Measurements from ENCODE around the gene LRRC37A. TPM values are rescaled to one million over a fixed set of nuclear protein-coding genes. Genes with fewer than 3 reads are reported as not detected.
"Not testable (repeated sequence)": the region's sequence is repeated elsewhere in the genome, so short reads cannot be mapped to it uniquely, and the experiment has no call there.

Gene LRRC37A
- polyA plus RNA-seq, 3 donors from 2014 or later, result 0.15 to 0.69 (median 0.28) TPM

DNA sequence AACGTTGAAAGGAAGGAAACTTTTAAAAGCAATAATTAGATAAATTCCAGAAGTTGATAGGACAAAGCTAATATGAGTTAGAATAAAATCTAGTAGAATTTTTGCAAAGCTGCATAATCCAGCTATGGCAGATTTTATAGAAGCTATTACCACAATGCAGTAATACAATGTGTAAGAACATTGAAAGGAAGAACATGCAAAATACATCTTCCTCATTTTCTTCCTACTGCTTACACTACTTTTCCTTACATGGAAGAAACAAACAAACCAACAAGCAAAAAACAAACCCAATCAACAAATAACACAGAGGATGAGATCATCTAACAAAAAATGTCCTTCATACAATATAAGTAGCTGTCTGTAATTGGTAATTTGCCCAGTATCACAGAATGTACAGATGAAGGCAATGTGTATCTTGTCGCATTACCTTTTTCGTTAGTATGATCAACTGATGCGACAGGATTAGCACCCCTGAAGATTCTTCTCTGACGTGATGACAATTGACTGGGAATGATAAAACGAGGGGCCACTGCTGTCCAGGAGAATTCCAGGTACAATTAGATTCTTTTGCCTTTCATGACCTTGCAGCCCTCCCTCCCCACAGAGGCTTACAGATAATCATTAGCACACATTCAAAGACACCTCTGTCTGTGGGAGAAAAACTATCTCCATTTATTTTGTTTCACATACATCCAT is 21.2 kb upstream of the LRRC37A start:
- H3K4me1 Mint-ChIP-seq, result no peaks in the 10 kb centered on the region
- H3K27ac Mint-ChIP-seq, result no peak overlapping the region
- no peaks in the 10 kb centered on the region for H3K9me3 Mint-ChIP-seq
- peaks cover 0 to 9% (median 3%) of the 10 kb centered on the region in 3 donors for H3K27me3 Mint-ChIP-seq (ENCODE audit: low read depth in 3 of 3)
- no peaks in the 10 kb centered on the region for H3K36me3 Mint-ChIP-seq
- no peak for DNase-seq
- H3K4me3 Mint-ChIP-seq, result no peak overlapping the region

DNA sequence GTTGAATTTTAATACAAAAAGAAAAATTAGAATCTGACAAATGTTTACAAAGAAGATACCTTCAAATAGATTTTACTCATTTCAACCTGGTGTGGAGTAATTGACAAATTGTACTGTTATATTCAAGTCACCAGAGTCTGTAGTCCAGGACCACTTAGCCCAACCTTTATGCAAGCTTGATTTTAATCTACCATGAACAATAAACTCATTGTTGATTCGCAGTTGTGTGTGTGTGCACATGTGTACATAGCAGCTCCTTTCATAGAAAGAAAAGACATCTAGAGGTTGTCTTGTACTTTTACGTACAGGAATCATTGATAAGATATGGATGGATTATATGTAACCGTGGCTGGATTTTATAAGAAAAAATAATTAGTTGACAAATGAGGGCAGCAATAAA is 20.7 kb upstream of the LRRC37A start:
- Mint-ChIP-seq H3K36me3 (no peaks in the 10 kb centered on the region), H3K9me3 (no peaks in the 10 kb centered on the region), H3K27me3 (ENCODE audit: low read depth in 3 of 3) (peaks cover 0 to 9% (median 3%) of the 10 kb centered on the region in 3 donors), H3K4me3 (no peak overlapping the region), H3K4me1 (no peaks in the 10 kb centered on the region), H3K27ac (no peak overlapping the region)
- DNase-seq, result no peak

- DNase-seq; H3K27me3 Mint-ChIP-seq (ENCODE audit: low read depth in 3 of 3); H3K27ac Mint-ChIP-seq; H3K9me3 Mint-ChIP-seq; H3K4me3 Mint-ChIP-seq; H3K36me3 Mint-ChIP-seq; H3K4me1 Mint-ChIP-seq: not testable (repeated sequence)
Observed at GRCh38 chr17:46276728-46277479, 18.0 kb upstream of the LRRC37A start.

DNA sequence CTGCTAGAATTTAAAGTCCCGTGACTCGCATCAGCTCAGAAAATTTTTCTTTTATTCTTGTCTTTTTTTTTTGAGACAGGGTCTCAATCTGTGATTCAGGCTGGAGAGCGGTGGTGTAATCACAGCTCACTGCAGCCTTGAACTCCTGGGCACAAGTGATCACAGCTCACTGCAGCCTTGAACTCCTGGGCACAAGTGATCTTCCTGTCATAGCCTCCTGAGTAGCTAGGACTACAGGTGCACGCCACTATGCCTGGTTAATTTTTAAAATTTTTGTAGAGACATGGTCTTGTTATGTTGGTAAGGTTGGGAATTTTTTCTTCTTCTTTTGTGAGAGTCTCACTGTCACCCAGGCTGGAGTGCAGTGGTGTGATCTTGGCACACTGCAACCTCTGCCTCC is 13.6 kb upstream of the LRRC37A start:
- not testable (repeated sequence) for H3K4me3 Mint-ChIP-seq; DNase-seq; H3K9me3 Mint-ChIP-seq; H3K4me1 Mint-ChIP-seq; H3K27ac Mint-ChIP-seq; H3K36me3 Mint-ChIP-seq; H3K27me3 Mint-ChIP-seq (ENCODE audit: low read depth in 3 of 3)

DNA sequence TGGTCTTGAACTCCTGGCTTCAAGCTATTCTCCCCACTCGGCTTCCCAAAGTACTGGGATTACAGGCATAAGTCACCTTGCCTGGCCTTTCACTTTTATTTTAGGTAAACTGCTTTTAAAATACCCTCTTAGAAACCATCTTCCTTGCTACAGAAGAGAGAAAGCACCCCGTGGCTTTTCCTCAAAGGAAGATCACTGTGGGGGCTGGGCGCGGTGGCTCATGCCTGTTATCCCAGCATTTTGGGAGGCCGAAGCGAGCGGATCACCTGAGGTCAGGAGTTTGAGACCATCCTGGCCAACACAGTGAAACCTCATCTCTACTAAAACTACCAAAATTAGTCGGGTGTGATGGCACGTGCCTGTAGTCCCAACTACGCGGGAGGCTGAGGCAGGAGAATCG is 12.3 kb upstream of the LRRC37A start:
- not testable (repeated sequence) for H3K27ac Mint-ChIP-seq; DNase-seq; H3K4me1 Mint-ChIP-seq; H3K9me3 Mint-ChIP-seq; H3K4me3 Mint-ChIP-seq; H3K27me3 Mint-ChIP-seq (ENCODE audit: low read depth in 3 of 3); H3K36me3 Mint-ChIP-seq

DNA sequence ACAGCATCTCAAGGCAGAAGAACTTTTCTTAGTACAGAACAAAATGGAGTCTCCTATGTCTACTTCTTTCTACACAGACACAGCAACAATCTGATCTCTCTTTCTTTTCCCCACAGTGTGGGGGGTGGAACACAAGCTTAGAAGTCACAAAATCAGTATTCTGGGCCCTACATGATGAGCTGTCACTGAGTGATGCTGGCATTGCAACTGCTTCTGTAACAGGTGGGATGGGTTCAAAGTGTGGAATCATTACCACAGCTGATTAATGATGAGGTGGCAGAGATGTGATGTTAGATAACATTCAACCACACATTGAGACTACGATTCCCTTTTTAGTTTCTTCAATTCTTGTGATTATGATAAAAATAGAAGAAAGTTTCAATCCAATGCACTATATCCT is 10.5 kb upstream of the LRRC37A start:
- not testable (repeated sequence) for H3K27ac Mint-ChIP-seq; DNase-seq; H3K9me3 Mint-ChIP-seq; H3K4me1 Mint-ChIP-seq; H3K27me3 Mint-ChIP-seq (ENCODE audit: low read depth in 3 of 3); H3K4me3 Mint-ChIP-seq; H3K36me3 Mint-ChIP-seq

- H3K9me3 Mint-ChIP-seq; H3K36me3 Mint-ChIP-seq; H3K4me3 Mint-ChIP-seq; H3K4me1 Mint-ChIP-seq; DNase-seq; H3K27ac Mint-ChIP-seq; H3K27me3 Mint-ChIP-seq (ENCODE audit: low read depth in 3 of 3): not testable (repeated sequence)
Observed at GRCh38 chr17:46285500-46285899, 9.4 kb upstream of the LRRC37A start.

DNA sequence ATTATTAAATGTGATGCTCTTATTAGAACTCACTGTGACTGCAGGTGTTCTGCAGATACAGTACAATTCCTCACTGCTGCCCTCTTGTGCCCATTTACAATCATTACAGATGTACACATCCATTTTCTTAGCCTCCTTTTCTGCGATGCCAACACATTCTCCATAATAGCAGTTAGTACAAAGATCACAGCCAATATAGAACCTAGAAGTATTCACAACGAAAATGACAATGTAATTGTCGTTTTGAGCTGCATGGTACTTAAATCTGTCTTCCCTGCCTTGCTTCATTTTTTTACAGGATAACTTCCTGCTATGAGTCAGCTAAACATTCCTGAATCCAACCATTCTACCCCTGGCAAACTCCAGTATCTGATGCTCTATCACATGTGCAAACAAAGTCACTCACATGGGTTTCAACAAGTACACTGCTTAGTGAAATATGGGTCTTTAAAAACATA is 8.1 kb upstream of the LRRC37A start:
- H3K9me3 Mint-ChIP-seq; H3K36me3 Mint-ChIP-seq; H3K4me3 Mint-ChIP-seq; H3K4me1 Mint-ChIP-seq; H3K27me3 Mint-ChIP-seq (ENCODE audit: low read depth in 3 of 3): not testable (repeated sequence)
- H3K27ac Mint-ChIP-seq, result peak overlapping the region in 2 of 6 donors; percentile 0 to 2
- peak; percentile 66 to 78 (median 69) for DNase-seq

DNA sequence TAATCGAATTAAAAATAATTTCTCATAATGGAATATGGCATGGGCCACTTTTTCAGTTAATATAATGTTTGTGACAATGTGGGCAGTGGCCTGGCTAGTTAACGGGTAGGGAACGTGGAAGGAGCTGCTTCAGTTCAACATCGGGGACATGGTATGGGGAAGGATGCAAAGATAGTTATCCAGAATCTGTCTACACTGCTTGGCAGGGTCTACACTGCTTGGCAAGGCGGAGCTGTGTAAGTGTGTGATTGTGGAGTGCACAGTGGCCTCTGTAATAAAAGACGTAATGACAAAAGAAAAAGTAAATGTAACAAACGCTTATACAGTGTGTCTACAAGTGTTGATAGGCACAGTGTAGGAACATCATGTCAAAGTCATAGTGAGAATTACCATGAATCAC is 7.3 kb upstream of the LRRC37A start:
- H3K9me3 Mint-ChIP-seq; H3K4me3 Mint-ChIP-seq; DNase-seq; H3K27me3 Mint-ChIP-seq (ENCODE audit: low read depth in 3 of 3); H3K36me3 Mint-ChIP-seq; H3K4me1 Mint-ChIP-seq; H3K27ac Mint-ChIP-seq: not testable (repeated sequence)

- Mint-ChIP-seq H3K27ac (peak overlapping the region in 4 of 6 donors; percentile 31 to 65 (median 46)), H3K4me3 (peak overlapping the region in 2 of 5 donors; percentile 23 to 36)
- H3K4me1 Mint-ChIP-seq; H3K9me3 Mint-ChIP-seq; H3K36me3 Mint-ChIP-seq; H3K27me3 Mint-ChIP-seq (ENCODE audit: low read depth in 3 of 3); DNase-seq: not testable (repeated sequence)
Observed at GRCh38 chr17:46290906-46291546, 3.9 kb upstream of the LRRC37A start.

GRCh38 chr17:46291618-46292017 is 3.3 kb upstream of the LRRC37A start:
- not testable (repeated sequence) for H3K9me3 Mint-ChIP-seq; DNase-seq; H3K27me3 Mint-ChIP-seq (ENCODE audit: low read depth in 3 of 3); H3K4me1 Mint-ChIP-seq; H3K36me3 Mint-ChIP-seq
- peak overlapping the region in 2 of 5 donors; percentile 23 to 36 for H3K4me3 Mint-ChIP-seq
- H3K27ac Mint-ChIP-seq, result peak overlapping the region in 4 of 6 donors; percentile 31 to 65 (median 46)

DNA sequence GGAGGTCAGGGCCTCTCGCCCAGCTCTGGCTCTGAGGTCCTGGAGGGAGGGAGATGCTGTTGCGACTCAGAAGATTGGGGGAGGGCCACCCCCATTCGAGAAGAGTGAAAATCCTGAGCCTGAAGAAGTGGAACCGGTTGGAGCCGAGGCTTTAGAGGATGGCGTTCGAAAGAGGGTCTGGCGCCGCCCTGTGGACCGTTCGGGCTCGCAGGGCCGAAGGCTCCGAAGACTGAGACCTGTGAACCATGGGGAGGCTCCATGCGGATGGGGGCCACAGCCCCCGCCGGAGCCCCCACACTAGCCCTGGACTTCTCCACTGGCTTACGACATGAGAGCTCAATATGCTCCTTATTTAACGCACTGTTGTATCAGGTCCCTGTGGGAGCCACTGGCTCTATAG is 46.3 kb downstream of the LRRC37A start:
- not testable (repeated sequence) for H3K27ac Mint-ChIP-seq; H3K4me3 Mint-ChIP-seq; H3K4me1 Mint-ChIP-seq; H3K27me3 Mint-ChIP-seq (ENCODE audit: low read depth in 3 of 3); H3K9me3 Mint-ChIP-seq; DNase-seq; H3K36me3 Mint-ChIP-seq

DNA sequence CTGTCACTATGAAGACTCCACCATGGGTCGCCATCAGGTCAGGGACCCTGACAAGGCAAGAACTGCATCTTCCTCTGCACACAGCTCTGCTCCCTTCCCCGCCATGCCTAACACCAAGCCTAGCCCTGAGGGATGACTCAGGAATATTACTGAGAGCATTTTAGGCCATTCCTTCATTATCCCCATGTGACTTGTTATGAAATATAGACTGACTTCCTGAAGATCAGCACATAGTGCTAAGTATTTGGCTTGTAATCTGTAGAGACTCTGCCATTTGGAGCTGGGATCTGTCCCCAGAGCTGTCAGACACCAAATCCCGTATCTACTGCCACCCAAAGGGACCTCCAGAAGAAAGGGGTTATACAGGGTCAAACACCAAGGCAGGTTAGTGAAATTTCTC is 47.2 kb downstream of the LRRC37A start:
- not testable (repeated sequence) for H3K4me1 Mint-ChIP-seq; H3K9me3 Mint-ChIP-seq; DNase-seq; H3K4me3 Mint-ChIP-seq; H3K36me3 Mint-ChIP-seq; H3K27me3 Mint-ChIP-seq (ENCODE audit: low read depth in 3 of 3); H3K27ac Mint-ChIP-seq

- DNase-seq; H3K9me3 Mint-ChIP-seq; H3K36me3 Mint-ChIP-seq; H3K27me3 Mint-ChIP-seq (ENCODE audit: low read depth in 3 of 3); H3K4me1 Mint-ChIP-seq; H3K4me3 Mint-ChIP-seq; H3K27ac Mint-ChIP-seq: not testable (repeated sequence)
Observed at GRCh38 chr17:46348345-46348744, 53.4 kb downstream of the LRRC37A start.

Measured in immature natural killer cell (primary cell).